GM23248 (cell line): ENCODE results near the gene AGRP.

ENCODE experiments used
- EZH2 ChIP-seq: fragments of 200-600 bp; sonication (generic); IDR thresholded peaks from 2 replicates; pipeline ENCODE4 v1.6.1; 2018; ENCODE audit warnings: antibody characterized with exemption, mild to moderate bottlenecking; ENCODE audit not compliant: insufficient read depth, poor library complexity, severe bottlenecking
- EZH2phosphoT487 ChIP-seq: fragments of 200-600 bp; sonication (generic); IDR thresholded peaks from 2 replicates; pipeline ENCODE4 v1.6.1; 2018; ENCODE audit warnings: antibody characterized with exemption, moderate library complexity, mild to moderate bottlenecking, low read depth; ENCODE audit not compliant: insufficient read depth

DNA sequence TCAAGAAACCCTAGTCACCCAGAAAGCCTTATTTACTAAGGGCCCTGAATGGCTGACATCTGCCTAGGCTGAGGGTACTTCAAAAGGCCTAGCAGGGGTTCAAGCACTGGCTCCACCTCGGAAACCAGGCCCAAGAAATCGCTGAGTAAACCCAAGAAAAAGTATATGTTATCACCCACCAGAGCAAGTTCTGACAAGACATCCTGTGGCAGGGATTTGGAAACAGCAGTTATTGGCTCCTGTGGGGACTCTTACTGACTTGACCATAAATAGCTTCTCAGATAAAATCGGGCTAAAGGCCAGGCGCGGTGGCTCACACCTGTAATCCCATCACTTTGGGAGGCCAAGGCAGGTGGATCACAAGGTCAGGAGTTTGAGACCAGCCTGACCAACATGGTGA lies 14.6 kb downstream of the AGRP start:
- TF ChIP-seq EZH2 (no peak), EZH2phosphoT487 (no peak)
